GM19043 (cell line): ENCODE measurements around the gene BAHCC1.
"Not testable (repeated sequence)": the region's sequence is repeated elsewhere in the genome, so short reads cannot be mapped to it uniquely, and the experiment has no call there.

Experiments used
- ATAC-seq: cut with Tn5 transposase; IDR thresholded peaks from one replicate; pipeline ENCODE4 v1.9.1; 2021; ENCODE audit warnings: low read depth; ENCODE audit not compliant: unreplicated experiment

BAHCC1 gene

GRCh38 chr17:81394921-81395599, at the start of gene BAHCC1:
BAHCC1 (plus strand) TSS chr17:81395457; CDS start chr17:81399740, 4,283 bp downstream.
- ATAC-seq: peak; percentile 59

DNA sequence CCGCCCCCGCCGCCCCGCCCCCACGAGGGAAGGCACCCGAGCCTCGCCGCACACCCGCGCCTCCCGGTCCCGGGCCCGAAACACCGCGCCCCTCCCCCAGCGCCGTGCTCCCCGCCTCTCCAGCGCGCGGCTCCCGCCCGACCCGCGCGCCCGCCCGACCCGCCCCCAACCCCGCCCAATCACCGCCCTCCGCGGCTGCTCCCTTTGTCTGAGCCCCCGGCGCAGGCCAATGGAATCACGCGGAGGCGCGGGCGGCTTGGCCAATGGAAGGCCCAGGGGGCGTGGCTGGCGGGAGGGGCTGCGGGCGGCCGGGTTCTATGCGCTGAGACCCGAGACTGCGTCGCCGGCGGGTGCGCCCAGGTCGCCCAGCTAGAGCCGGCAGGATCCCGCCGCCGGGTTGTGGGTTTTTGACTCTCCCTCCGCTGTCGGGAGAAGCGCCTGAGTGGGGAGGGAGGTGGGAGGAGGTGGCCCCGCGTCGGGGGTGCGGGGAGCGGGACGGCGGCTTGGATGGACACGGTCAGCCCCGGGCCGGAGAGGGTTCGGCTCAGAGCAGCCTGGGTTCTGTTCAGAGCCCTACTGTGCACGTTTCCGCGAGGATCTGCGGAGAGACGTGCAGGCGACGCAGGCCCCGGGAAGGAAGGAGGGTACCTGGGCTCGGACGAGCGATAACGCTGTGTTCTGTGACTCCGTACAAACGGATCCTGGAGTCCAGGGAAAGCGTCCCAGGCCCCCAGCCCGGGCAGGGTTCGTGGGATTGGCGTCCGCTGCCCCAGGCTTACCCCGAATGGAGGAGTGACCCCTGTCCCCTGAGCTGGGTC, 49.0 kb upstream of the BAHCC1 start:
- ATAC-seq: peak; percentile 79

- no peak for ATAC-seq
Measured at GRCh38 chr17:81346908-81347349, 48.3 kb upstream of the BAHCC1 start.

- no peak for ATAC-seq
Measured at GRCh38 chr17:81347437-81347836, 47.8 kb upstream of the BAHCC1 start.

- ATAC-seq: no peak
Measured at GRCh38 chr17:81348097-81349055, 46.9 kb upstream of the BAHCC1 start.

- no peak for ATAC-seq
Measured at GRCh38 chr17:81349397-81350319, 45.6 kb upstream of the BAHCC1 start.

GRCh38 chr17:81350320-81350890, 44.9 kb upstream of the BAHCC1 start:
- ATAC-seq: no peak

DNA sequence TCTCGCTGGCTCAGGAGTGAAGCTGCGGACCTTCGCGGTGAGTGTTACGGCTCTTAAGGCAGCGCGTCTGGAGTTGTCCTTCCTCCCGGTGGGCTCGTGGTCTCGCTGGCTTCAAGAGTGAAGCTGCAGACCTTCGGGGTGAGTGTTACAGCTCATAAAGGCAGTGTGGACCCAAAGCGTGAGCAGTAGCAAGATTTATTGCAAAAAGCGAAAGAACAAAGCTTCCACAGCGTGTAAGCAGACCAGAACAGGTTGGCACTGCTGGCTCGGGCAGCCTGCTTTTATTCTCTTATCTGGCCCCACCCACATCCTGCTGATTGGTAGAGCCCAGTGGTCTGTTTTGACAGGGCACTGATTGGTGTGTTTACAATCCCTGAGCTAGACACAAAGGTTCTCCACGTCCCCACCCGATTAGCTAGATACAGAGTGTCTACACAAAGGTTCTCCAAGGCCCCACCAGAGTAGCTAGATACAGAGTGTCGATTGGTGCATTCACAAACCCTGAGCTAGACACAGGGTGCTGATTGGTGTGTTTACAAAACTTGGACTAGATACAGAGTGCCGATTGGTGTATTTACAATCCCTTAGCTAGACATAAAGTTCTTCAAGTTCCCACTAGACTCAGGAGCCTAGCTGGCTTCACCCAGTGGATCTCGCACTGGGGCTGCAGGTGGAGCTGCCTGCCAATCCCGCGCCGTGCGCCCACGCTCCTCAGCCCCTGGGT, 43.8 kb upstream of the BAHCC1 start:
- not testable (repeated sequence) for ATAC-seq

GRCh38 chr17:81352056-81352455, 43.2 kb upstream of the BAHCC1 start:
- not testable (repeated sequence) for ATAC-seq

DNA sequence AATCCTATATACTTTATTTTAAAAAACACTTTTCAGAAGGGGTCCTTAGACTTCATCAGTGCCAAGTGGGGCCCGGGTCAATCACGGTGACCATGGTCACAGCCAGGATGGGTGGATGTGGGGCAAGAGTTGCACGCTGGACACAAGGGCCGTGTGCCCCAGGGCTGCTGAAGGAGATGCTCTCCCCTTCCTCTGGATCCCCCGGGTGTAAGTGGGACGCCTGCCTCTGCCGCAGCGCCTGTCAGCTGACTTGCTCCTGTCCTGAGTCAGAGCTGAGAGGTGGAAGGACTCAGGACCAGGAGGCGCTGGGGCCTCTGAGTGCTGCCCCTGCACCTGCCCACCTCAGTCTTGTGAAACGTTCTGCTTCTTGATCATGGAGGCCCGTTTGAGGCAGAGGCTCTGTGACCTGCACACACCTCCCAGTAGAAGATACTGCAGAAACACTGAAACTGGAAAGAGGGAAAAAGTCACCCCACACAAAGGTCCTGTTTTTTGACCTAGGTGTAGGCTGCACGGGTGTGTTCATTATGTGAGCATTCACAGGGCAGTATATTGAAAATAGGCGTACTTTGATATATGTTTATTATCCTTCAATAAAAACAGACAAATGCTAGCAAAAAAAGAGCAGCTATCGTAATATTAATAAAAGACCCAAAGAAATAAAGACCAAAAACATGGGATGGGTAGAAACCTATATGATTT, 40.9 kb upstream of the BAHCC1 start:
- no peak for ATAC-seq

GRCh38 chr17:81354954-81355347, 40.3 kb upstream of the BAHCC1 start:
- no peak for ATAC-seq

GRCh38 chr17:81359218-81359617, 36.0 kb upstream of the BAHCC1 start:
- ATAC-seq: no peak

DNA sequence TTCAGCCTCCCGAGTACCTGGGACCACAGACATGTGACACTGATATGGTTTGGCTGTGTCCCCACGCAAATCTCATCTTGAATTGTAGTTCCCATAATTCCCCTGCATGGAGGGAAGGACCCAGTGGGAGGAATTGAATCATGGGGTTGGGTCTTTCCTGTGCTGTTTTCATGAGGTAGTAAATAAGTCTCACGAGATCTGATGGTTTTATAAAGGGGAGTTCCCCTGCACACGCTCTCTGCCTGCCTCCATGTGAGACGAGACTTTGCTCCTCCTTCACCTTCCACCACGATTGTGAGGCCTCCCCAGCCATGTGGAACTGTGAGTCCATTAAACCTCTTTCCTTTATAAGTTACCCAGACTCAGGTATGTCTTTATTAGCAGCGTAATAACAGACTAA, 33.3 kb upstream of the BAHCC1 start:
- ATAC-seq: not testable (repeated sequence)

GRCh38 chr17:81364278-81365147, 30.7 kb upstream of the BAHCC1 start:
- ATAC-seq: no peak

- ATAC-seq: no peak
Measured at GRCh38 chr17:81365148-81365600, 30.1 kb upstream of the BAHCC1 start.

DNA sequence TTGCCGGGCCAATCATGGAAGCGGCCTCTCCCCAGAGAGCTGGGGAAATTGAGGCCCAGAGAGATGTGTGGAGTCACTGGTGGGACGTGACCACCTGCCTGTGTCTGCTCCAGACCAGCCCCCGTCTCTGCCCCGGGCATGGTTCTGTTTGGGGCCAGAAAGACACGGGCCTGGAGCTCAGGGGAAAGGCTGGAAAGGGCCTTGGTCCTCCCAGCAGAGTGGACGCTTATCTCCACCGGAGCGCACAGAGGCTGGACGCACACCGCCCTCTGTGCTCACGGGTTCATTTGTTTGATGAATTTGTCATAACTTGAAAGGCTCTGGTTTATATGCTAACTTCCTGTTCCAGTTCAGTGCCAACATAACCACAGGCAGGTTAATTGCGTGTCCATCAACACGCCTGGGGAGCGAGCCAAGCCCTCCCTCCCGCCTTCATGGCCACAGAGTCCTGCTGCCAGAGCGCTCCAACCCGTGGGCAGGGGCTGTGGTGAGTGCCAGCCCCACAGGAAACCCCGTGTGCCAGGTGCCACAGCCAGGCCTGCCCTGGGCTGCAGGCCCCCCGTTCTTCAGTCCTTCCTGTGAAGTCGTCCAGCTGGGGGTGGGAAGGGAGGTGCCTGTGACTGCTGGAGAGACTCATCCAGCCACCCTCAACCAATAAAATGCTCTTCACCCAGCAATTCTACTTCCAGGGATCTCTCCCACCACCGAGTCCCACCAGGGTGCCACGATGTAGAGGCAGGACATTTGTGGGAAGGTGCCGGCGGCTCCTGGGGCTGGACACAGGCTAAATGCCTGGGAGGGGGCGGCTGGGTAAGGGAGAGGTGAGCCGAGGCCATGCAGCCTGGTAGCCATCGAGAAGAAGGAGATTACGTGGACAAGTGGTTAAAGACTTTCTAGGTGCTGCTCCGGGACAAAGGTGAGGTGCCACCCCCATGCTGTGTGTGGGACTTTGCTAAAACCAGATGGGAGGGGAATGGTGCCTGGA, 29.4 kb upstream of the BAHCC1 start:
- ATAC-seq: no peak
